ENCODE measurements around the gene MAGEB16. TPM values are rescaled to one million over a fixed set of nuclear protein-coding genes. Genes with fewer than 3 reads are reported as not detected.

Gene MAGEB16
- total RNA-seq, 2 experiments from 2014 or later, result not detected

Other genes with a start within 250 kb of the MAGEB16 start
- gene CFAP47, start 121.4 kb downstream of the MAGEB16 start, total RNA-seq, result not detected